Neuronal stem cell (in vitro differentiated cells): ENCODE results near the gene SLAIN1. TPM values are rescaled to one million over a fixed set of nuclear protein-coding genes. Genes with fewer than 3 reads are reported as not detected.

ENCODE experiments used
- DNase-seq: peaks from one replicate; pipeline ENCODE4 v3.0.0-alpha.2; 2013; ENCODE audit warnings: low spot score
- H2AFZ ChIP-seq: one replicate; pipeline ENCODE4 v1.6.1; 2013; ENCODE audit warnings: mild to moderate bottlenecking, low read length, inconsistent platforms
- H2AK5ac ChIP-seq: 2 replicates; pipeline ENCODE4 v1.6.1; 2013; ENCODE audit warnings: low read depth, mild to moderate bottlenecking, inconsistent platforms, low read length, moderate library complexity, mixed read lengths
- H2BK120ac ChIP-seq: 2 replicates; pipeline ENCODE4 v1.6.1; 2013; ENCODE audit warnings: low read depth, mild to moderate bottlenecking, inconsistent platforms, low read length, moderate library complexity, mixed read lengths
- H2BK12ac ChIP-seq: one replicate; pipeline ENCODE4 v1.6.1; 2013; ENCODE audit warnings: low read length, inconsistent platforms
- H2BK15ac ChIP-seq: 2 replicates; pipeline ENCODE4 v1.6.1; 2013; ENCODE audit warnings: mild to moderate bottlenecking, low read length, inconsistent platforms, mixed read lengths
- H2BK5ac ChIP-seq: one replicate; pipeline ENCODE4 v1.6.1; 2013; ENCODE audit warnings: inconsistent platforms, mild to moderate bottlenecking, low read length, moderate library complexity
- H3K14ac ChIP-seq: one replicate; pipeline ENCODE4 v1.6.1; 2013; ENCODE audit warnings: low read length, inconsistent platforms
- H3K18ac ChIP-seq: 2 replicates; pipeline ENCODE4 v1.6.1; 2013; ENCODE audit warnings: low read length, inconsistent platforms
- H3K23ac ChIP-seq: 2 replicates; pipeline ENCODE4 v1.6.1; 2013; ENCODE audit warnings: low read depth, mild to moderate bottlenecking, mixed read lengths, low read length, inconsistent platforms; ENCODE audit not compliant: poor library complexity
- H3K27ac ChIP-seq: replicated peaks from 3 replicates; pipeline ENCODE4 v1.5.1; 2013; ENCODE audit warnings: low read length, inconsistent platforms
- H3K27me3 ChIP-seq, 3 experiments: 2 replicates each; pipeline ENCODE4 v1.6.1; 2013; ENCODE audit warnings: low read length in 3 of 3, mild to moderate bottlenecking in 2 of 3, inconsistent platforms in 1 of 3, low read depth in 1 of 3, mixed read lengths in 1 of 3, moderate library complexity in 1 of 3; ENCODE audit not compliant: control insufficient read depth in 3 of 3, insufficient read depth in 3 of 3
- H3K36me3 ChIP-seq, 2 donors: replicated peaks in 1 of 2; 2 replicates each; pipeline ENCODE4 v1.6.1; 2013; ENCODE audit warnings: low read length in 2 of 2; ENCODE audit not compliant: control insufficient read depth in 2 of 2, insufficient read depth in 2 of 2
- H3K4ac ChIP-seq: 2 replicates; pipeline ENCODE4 v1.6.1; 2013; ENCODE audit warnings: inconsistent platforms, mild to moderate bottlenecking, low read length, moderate library complexity
- H3K4me1 ChIP-seq, 2 donors: 1 replicate in 1 of 2; 2 replicates in 1 of 2; pipeline ENCODE4 v1.6.1; 2013; ENCODE audit warnings: low read length in 2 of 2, low read depth in 1 of 2; ENCODE audit not compliant: control insufficient read depth in 2 of 2, insufficient read depth in 1 of 2
- H3K4me2 ChIP-seq: one replicate; pipeline ENCODE4 v1.6.1; 2013; ENCODE audit warnings: mild to moderate bottlenecking, low read length, inconsistent platforms; ENCODE audit not compliant: insufficient read depth, poor library complexity, severe bottlenecking
- H3K4me3 ChIP-seq, 2 donors: 2 replicates each; pipeline ENCODE4 v1.5.1; 2013; ENCODE audit warnings: low read length in 2 of 2, mild to moderate bottlenecking in 2 of 2, inconsistent platforms in 1 of 2, moderate library complexity in 1 of 2
- H3K79me1 ChIP-seq: one replicate; pipeline ENCODE4 v1.6.1; 2013; ENCODE audit warnings: low read depth, mild to moderate bottlenecking, inconsistent platforms, low read length, moderate library complexity
- H3K9ac ChIP-seq: one replicate; pipeline ENCODE4 v1.6.1; 2013; ENCODE audit warnings: mild to moderate bottlenecking, low read depth, low read length, inconsistent platforms; ENCODE audit not compliant: poor library complexity
- H3K9me3 ChIP-seq, 2 donors: replicated peaks in 1 of 2; 2 replicates each; pipeline versions ENCODE3 to v1.6.1; 2013; ENCODE audit warnings: low read length in 2 of 2, mild to moderate bottlenecking in 2 of 2, inconsistent platforms in 1 of 2, low read depth in 1 of 2, mixed read lengths in 1 of 2, moderate library complexity in 1 of 2; ENCODE audit not compliant: control insufficient read depth in 2 of 2, insufficient read depth in 1 of 2
- H4K8ac ChIP-seq: one replicate; pipeline ENCODE4 v1.6.1; 2013; ENCODE audit warnings: low read depth, mild to moderate bottlenecking, inconsistent platforms, low read length, moderate library complexity
- H4K91ac ChIP-seq: one replicate; pipeline ENCODE4 v1.6.1; 2013; ENCODE audit warnings: low read length, low read depth, mild to moderate bottlenecking, inconsistent platforms; ENCODE audit not compliant: poor library complexity
- WGBS, 2 donors: extraction: QIAGEN DNeasy Blood & Tissue Kit; methylation state at CpG; one replicate each; pipeline ENCODE4 v1.1.7; 2013; ENCODE audit warnings: missing lambda C conversion rate in 2 of 2, mixed read lengths in 1 of 2; ENCODE audit not compliant: insufficient read length in 2 of 2, insufficient replicate concordance in 1 of 2; ENCODE audit errors: extremely low coverage in 2 of 2; 5-methylcytosine and 5-hydroxymethylcytosine counted together
- small RNA-seq: library from polyadenylated mRNA; stranded (forward); fragments of <200 nt; extraction: miRNeasy Mini kit (QIAGEN cat#:217004); gene quantifications from one replicate; pipeline ENCODE3, GENCODE V24; 2013; ENCODE audit not compliant: insufficient read depth

SLAIN1 gene

GRCh38 chr13:77811381-77811780, 113.9 kb downstream of the SLAIN1 start:
- Histone ChIP-seq H2BK15ac (no peak overlapping the region), H3K18ac (no peak overlapping the region), H3K9ac (no peak overlapping the region), H4K8ac (no peak overlapping the region), H3K14ac (no peak overlapping the region), H2BK5ac (no peak overlapping the region), H2AK5ac (no peak overlapping the region), H4K91ac (no peak overlapping the region), H2BK120ac (no peak overlapping the region), H3K9me3 (peaks cover 0 to 1% of the 10 kb centered on the region in 2 donors), H3K4me3 (no peak overlapping the region), H3K36me3 (no peaks in the 10 kb centered on the region), H2BK12ac (no peak overlapping the region), H3K4me2 (no peak overlapping the region), H3K79me1 (no peaks in the 10 kb centered on the region), H3K4me1 (no peaks in the 10 kb centered on the region), H2AFZ (no peak overlapping the region), H3K27me3 (no peaks in the 10 kb centered on the region), H3K27ac (no peak overlapping the region), H3K23ac (no peak overlapping the region), H3K4ac (no peak overlapping the region)
- no peak for DNase-seq
- no CpG with 5 or more reads among the region's 2 CpGs for WGBS, 2 donors

DNA sequence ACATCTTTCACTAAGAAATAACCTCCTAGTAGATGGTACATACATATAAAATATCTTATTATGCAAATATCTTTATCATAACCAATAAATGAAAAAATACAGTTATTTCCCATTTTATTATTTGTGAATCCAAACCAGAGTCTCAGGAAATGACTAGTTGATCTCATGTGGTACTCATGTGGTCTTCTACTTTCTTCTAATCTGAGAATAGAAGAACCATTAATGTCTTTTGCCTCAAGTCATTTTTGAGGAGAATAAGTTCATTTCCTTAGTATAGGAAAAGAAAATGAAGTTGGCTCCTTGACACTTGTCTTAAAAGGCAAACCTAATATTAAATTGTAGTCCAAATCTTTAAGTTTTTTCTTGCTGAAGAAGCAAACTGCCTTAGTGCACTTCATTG, 114.5 kb downstream of the SLAIN1 start:
- Histone ChIP-seq H2BK5ac (no peak overlapping the region), H3K4ac (no peak overlapping the region), H3K27ac (no peak overlapping the region), H2BK15ac (no peak overlapping the region), H3K36me3 (no peaks in the 10 kb centered on the region), H3K14ac (no peak overlapping the region), H3K4me3 (no peak overlapping the region), H3K9me3 (no peaks in the 10 kb centered on the region), H4K91ac (no peak overlapping the region), H2BK12ac (no peak overlapping the region), H2AFZ (no peak overlapping the region), H3K4me2 (no peak overlapping the region), H2AK5ac (no peak overlapping the region), H2BK120ac (no peak overlapping the region), H4K8ac (no peak overlapping the region), H3K79me1 (no peaks in the 10 kb centered on the region), H3K4me1 (no peaks in the 10 kb centered on the region), H3K23ac (no peak overlapping the region), H3K9ac (no peak overlapping the region), H3K18ac (no peak overlapping the region), H3K27me3 (no peaks in the 10 kb centered on the region)
- no peak for DNase-seq

Small RNA genes within 50 kb of the gene (small RNA-seq; reads per million reads assigned to genes)
- not detected for gene MIR3665
- gene SPTLC1P5: not detected
